K562 (cell line): ENCODE results near the gene FEM1B. TPM values are rescaled to one million over a fixed set of nuclear protein-coding genes. Genes with fewer than 3 reads are reported as not detected.

Experiments
- NR2F6 ChIP-seq: fragments of 450-650 bp; formaldehyde crosslinking; IDR thresholded peaks from 2 replicates; pipeline ENCODE4 v1.4.0; 2020; ENCODE audit warnings: mild to moderate bottlenecking
- polyA plus RNA-seq, 8 experiments: library from polyadenylated mRNA; depleted of rRNA in 4 of 8; stranded (reverse) in 5 of 8; unstranded in 3 of 8; fragments of >200 nt; fragmentation: Nextera tagmentation in 2 of 8; fragmentation: Illumina TruSeq in 1 of 8; extraction: Ambion mirVana in 2 of 8; extraction: Trizol in 1 of 8; gene quantifications; 2 replicates each; pipeline versions ENCODE4 v1.2.1 to v1.2.3, GENCODE V29; 2011 to 2014; ENCODE audit warnings: inconsistent platforms in 1 of 8, missing spikeins in 1 of 8
- total RNA-seq, 7 experiments: library from RNA; depleted of rRNA in 6 of 7; stranded (reverse); fragments of >200 nt in 6 of 7; fragmentation: Illumina TruSeq in 2 of 7; extraction: Trizol in 2 of 7; gene quantifications; 2 replicates each; pipeline versions ENCODE4 v1.2.1 to v1.2.3, GENCODE V29; 2011 to 2021; ENCODE audit warnings: low replicate concordance in 1 of 7
- TF ChIP-seq, protein P1 (sequence below): fragments of 450-650 bp; conservative IDR thresholded peaks from 2 replicates; pipeline ENCODE4 v1.6.1; 2016; ENCODE audit warnings: missing genetic modification characterization, low read depth, mild to moderate bottlenecking, missing compliant biosample characterization, moderate library complexity
- TF ChIP-seq, protein P2 (sequence below): fragments of 250-450 bp; sonication (Bioruptor Pico); IDR thresholded peaks from 2 replicates; pipeline ENCODE4 v1.8.0; 2022; ENCODE audit warnings: inconsistent platforms, mild to moderate bottlenecking, moderate library complexity, borderline replicate concordance
- TF ChIP-seq, protein P3 (sequence below): fragments of 250-450 bp; sonication (Bioruptor Pico); IDR thresholded peaks from 2 replicates; pipeline ENCODE4 v1.4.0; 2020

The FEM1B gene
- total and polyA plus RNA-seq, 9 of the 15 experiments (the other 6 are each of a cell fraction or from before 2014, with no cell fraction given): 5.9 to 61.6 (median 20.1) TPM

- no peak for TF ChIP-seq NR2F6
- TF ChIP-seq, protein P1, sequence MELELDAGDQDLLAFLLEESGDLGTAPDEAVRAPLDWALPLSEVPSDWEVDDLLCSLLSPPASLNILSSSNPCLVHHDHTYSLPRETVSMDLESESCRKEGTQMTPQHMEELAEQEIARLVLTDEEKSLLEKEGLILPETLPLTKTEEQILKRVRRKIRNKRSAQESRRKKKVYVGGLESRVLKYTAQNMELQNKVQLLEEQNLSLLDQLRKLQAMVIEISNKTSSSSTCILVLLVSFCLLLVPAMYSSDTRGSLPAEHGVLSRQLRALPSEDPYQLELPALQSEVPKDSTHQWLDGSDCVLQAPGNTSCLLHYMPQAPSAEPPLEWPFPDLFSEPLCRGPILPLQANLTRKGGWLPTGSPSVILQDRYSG (tag): no peak
- TF ChIP-seq, protein P2, sequence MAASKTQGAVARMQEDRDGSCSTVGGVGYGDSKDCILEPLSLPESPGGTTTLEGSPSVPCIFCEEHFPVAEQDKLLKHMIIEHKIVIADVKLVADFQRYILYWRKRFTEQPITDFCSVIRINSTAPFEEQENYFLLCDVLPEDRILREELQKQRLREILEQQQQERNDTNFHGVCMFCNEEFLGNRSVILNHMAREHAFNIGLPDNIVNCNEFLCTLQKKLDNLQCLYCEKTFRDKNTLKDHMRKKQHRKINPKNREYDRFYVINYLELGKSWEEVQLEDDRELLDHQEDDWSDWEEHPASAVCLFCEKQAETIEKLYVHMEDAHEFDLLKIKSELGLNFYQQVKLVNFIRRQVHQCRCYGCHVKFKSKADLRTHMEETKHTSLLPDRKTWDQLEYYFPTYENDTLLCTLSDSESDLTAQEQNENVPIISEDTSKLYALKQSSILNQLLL (CRISPR knock-in tag): no peak
- TF ChIP-seq, protein P3, sequence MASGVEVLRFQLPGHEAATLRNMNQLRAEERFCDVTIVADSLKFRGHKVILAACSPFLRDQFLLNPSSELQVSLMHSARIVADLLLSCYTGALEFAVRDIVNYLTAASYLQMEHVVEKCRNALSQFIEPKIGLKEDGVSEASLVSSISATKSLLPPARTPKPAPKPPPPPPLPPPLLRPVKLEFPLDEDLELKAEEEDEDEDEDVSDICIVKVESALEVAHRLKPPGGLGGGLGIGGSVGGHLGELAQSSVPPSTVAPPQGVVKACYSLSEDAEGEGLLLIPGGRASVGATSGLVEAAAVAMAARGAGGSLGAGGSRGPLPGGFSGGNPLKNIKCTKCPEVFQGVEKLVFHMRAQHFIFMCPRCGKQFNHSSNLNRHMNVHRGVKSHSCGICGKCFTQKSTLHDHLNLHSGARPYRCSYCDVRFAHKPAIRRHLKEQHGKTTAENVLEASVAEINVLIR (CRISPR knock-in tag): no peak
Measured at GRCh38 chr15:68316061-68316804, 38.7 kb downstream of the FEM1B start (continued).
